ENCODE results near the gene ATP11C.

Gene ATP11C

DNA sequence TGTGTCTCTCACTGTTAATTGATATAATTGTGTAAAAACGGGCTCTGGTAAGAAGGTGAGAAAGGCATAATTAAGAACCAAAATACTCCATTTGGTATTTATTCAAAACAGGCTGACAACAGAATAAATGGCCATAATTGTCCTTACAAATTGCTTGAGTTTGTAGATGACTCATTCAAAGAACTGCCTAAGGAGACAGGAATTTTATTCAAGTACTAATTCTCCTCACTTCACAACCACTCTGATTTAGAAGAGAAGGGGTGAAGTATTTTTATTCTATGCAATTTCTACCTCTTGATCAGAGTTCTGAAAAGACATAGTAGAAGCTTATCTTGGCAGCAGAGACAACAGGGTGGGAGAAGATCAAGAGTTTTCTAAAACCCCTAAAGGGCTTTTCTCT lies 43.1 kb downstream of the ATP11C start:
- TF ChIP-seq FOXP2 (optimal IDR thresholded peaks at IDR 0.05; ENCODE audit: borderline replicate concordance, extremely low read depth, extremely low read length, insufficient read depth) = no peak
- TF ChIP-seq POLR2AphosphoS5 (IDR thresholded peaks at IDR 0.05; ENCODE audit: low read depth, low read length) = no peak
- no peak for TF ChIP-seq SIN3A (IDR thresholded peaks at IDR 0.05; ENCODE audit: borderline replicate concordance, insufficient read depth, low read length)
- TF ChIP-seq TAF1 (IDR thresholded peaks at IDR 0.05; ENCODE audit: borderline replicate concordance, insufficient read depth, low read length) = no peak
- no peak for TF ChIP-seq REST (IDR thresholded peaks at IDR 0.05; ENCODE audit: insufficient read depth in 1 of 2, low read depth in 2 of 2, low read length in 2 of 2)

GRCh38 chrX:139883984-139884383 lies 48.9 kb downstream of the ATP11C start:
- TF ChIP-seq FOXP2 (optimal IDR thresholded peaks at IDR 0.05; ENCODE audit: borderline replicate concordance, extremely low read depth, extremely low read length, insufficient read depth) = no peak
- no peak for TF ChIP-seq POLR2AphosphoS5 (IDR thresholded peaks at IDR 0.05; ENCODE audit: low read depth, low read length)
- no peak for TF ChIP-seq REST (IDR thresholded peaks at IDR 0.05; ENCODE audit: insufficient read depth in 1 of 2, low read depth in 2 of 2, low read length in 2 of 2)
- TF ChIP-seq SIN3A (IDR thresholded peaks at IDR 0.05; ENCODE audit: borderline replicate concordance, insufficient read depth, low read length) = no peak
- TF ChIP-seq TAF1 (IDR thresholded peaks at IDR 0.05; ENCODE audit: borderline replicate concordance, insufficient read depth, low read length) = no peak

DNA sequence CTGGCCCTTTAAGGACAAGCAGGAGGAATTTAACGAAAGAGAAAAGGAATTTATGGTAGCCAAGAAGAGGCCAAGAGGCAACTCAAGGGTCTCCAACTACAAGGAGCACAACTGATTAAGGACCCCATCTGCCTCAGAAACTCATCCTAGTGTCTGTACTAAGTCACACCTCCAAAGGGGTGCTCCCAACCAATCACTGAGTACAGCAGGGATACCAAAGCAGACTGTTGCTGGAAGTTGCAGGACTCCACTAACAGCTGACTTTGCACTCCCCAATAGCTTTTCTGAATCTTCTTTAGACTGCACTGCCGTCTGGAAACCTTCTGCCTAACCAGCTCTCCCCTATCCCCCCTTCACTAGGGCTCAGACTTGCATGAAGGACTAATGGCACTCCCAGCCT lies 50.6 kb downstream of the ATP11C start:
- no peak for TF ChIP-seq POLR2AphosphoS5 (IDR thresholded peaks at IDR 0.05; ENCODE audit: low read depth, low read length)
- TF ChIP-seq FOXP2 (optimal IDR thresholded peaks at IDR 0.05; ENCODE audit: borderline replicate concordance, extremely low read depth, extremely low read length, insufficient read depth) = no peak
- no peak for TF ChIP-seq TAF1 (IDR thresholded peaks at IDR 0.05; ENCODE audit: borderline replicate concordance, insufficient read depth, low read length)
- TF ChIP-seq SIN3A (IDR thresholded peaks at IDR 0.05; ENCODE audit: borderline replicate concordance, insufficient read depth, low read length) = no peak
- TF ChIP-seq REST (IDR thresholded peaks at IDR 0.05; ENCODE audit: insufficient read depth in 1 of 2, low read depth in 2 of 2, low read length in 2 of 2) = no peak

GRCh38 chrX:139881572-139881971 lies 51.3 kb downstream of the ATP11C start:
- TF ChIP-seq FOXP2 (optimal IDR thresholded peaks at IDR 0.05; ENCODE audit: borderline replicate concordance, extremely low read depth, extremely low read length, insufficient read depth) (no peak), TAF1 (IDR thresholded peaks at IDR 0.05; ENCODE audit: borderline replicate concordance, insufficient read depth, low read length) (no peak), POLR2AphosphoS5 (IDR thresholded peaks at IDR 0.05; ENCODE audit: low read depth, low read length) (no peak), REST (IDR thresholded peaks at IDR 0.05; ENCODE audit: insufficient read depth in 1 of 2, low read depth in 2 of 2, low read length in 2 of 2) (no peak), SIN3A (IDR thresholded peaks at IDR 0.05; ENCODE audit: borderline replicate concordance, insufficient read depth, low read length) (no peak)

GRCh38 chrX:139881130-139881529 lies 51.7 kb downstream of the ATP11C start:
- no peak for TF ChIP-seq REST (IDR thresholded peaks at IDR 0.05; ENCODE audit: insufficient read depth in 1 of 2, low read depth in 2 of 2, low read length in 2 of 2)
- no peak for TF ChIP-seq POLR2AphosphoS5 (IDR thresholded peaks at IDR 0.05; ENCODE audit: low read depth, low read length)
